Activated naive CD4-positive, alpha-beta T cell treated with anti-CD3 and anti-CD28 coated beads, Interleukin-2, amount 50 U/mL, for 72 hours (primary cell): ENCODE measurements around the gene DCDC1. TPM values are rescaled to one million over a fixed set of nuclear protein-coding genes. Genes with fewer than 3 reads are reported as not detected.

ENCODE experiments used
- ATAC-seq, 2 donors: fragments of 150-1000 bp; cut with Tn5 transposase; 2 replicates each; pipeline ENCODE4 v1.10.0; 2021; ENCODE audit warnings: mild to moderate bottlenecking in 2 of 2, moderate library complexity in 2 of 2
- DNase-seq, 2 donors: peaks; one replicate each; pipeline ENCODE4 v3.0.0; 2021 to 2022; ENCODE audit warnings: low spot score in 2 of 2
- H3K27ac Mint-ChIP-seq, 2 donors: one replicate each; pipeline ENCODE4 v1.8.0; 2022; ENCODE audit warnings: mild to moderate bottlenecking in 2 of 2, mixed read lengths in 2 of 2
- H3K36me3 Mint-ChIP-seq, 2 donors: one replicate each; pipeline ENCODE4 v1.8.0; 2022; ENCODE audit warnings: mixed read lengths in 2 of 2
- H3K9me3 Mint-ChIP-seq, 2 donors: one replicate each; pipeline ENCODE4 v1.8.0; 2022; ENCODE audit warnings: mixed read lengths in 2 of 2
- total RNA-seq, 2 donors: library from RNA; stranded (reverse); gene quantifications; one replicate each; pipeline ENCODE4 v1.2.3, GENCODE V29; 2022

DCDC1 gene
- total RNA-seq, 2 donors from 2014 or later: 0.47 TPM; not detected in 1

DNA sequence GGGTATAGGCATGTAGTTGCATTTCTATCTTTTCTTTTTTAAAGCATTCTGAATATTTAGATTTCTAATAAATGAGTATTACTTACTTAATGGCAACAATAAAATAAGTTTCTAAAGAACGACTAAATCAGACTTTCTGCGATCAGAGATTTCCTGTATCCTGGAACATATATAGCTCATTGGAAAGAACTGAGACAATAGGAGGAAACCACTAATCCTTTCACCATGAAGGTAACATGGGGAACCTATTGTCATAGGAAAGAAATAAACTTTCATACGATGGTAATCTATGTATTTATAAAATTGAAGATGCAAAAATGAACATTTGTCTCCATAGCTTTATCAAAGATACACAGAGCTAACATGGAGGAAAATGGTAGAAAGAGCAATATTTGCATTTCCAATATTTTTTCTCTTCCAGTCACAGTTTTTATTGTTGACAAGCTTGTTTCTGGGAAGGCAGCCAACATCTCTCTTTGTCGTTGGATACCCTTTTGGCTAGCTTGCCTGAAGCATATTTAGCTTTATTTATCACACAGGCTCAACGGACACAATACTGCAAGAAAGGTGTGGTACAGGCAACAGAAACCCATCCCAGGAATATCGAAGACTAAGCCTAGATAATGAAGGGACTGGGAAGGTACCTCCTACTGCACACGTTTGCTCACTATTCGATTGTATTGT is 490.1 kb downstream of the DCDC1 start:
- Mint-ChIP-seq H3K27ac (no peak overlapping the region), H3K36me3 (no peaks in the 10 kb centered on the region), H3K9me3 (peaks cover 0 to 3% of the 10 kb centered on the region in 2 donors)
- no peak for ATAC-seq
- DNase-seq: no peak

DNA sequence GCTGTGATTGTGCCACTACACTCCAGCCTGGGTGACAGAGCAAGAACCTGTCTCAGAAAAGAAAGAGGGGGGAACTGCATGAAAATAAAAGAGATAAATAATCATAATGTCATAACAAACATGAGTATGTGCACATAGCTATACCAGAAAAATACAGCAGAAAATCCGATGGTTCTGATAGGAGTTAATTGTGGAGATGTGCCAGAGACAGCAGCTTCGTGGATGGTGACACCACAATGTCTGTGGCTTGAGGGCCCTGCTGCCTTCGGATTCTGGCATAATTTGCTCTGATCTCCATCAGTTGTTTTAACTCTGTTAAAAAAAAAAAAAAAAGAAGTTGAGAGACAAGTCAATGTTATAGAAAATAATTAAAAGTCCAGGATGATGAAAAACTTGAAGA is 491.1 kb downstream of the DCDC1 start:
- no peak for ATAC-seq

DNA sequence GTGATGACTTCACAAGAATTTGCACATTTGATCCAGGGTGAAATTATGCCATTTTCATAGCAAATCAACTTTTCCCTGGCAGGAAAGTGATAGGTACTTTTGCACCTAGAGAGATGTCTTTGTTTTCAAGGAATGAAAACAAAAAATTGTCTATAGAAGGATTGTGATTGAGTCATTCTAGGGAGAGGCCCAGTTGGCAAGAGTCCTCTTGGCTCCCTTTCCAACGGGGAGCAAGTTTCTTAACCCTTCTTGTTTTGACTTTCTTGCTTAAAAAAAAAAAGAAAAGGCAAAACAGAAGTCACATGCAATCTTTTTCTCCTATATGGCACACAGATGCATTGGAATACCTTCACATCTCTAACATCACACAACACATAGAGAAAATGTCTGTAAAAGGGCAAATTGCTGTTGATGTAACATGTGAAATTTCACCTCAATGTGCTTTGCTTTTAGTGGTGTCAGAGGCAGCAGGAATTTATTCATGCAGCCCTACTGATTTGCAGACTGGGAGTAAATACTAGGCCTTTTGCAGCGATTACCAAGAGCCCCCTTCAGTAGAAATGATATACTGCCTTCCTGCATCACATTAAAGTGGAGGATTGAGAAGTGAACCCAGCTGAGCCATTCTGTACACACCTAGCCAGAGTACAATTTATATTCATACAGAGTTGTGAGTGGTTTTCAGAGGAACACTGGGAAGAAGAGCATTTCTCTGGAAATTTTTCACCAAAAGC is 492.7 kb downstream of the DCDC1 start:
- Mint-ChIP-seq H3K36me3 (no peaks in the 10 kb centered on the region), H3K27ac (no peak overlapping the region), H3K9me3 (no peaks in the 10 kb centered on the region)
- ATAC-seq: no peak
- no peak for DNase-seq

More for the DNA sequence above, 491.1 kb downstream of the DCDC1 start:
- Mint-ChIP-seq H3K36me3 (no peaks in the 10 kb centered on the region), H3K9me3 (peaks cover 0 to 3% of the 10 kb centered on the region in 2 donors), H3K27ac (no peak overlapping the region)
- DNase-seq: no peak

DNA sequence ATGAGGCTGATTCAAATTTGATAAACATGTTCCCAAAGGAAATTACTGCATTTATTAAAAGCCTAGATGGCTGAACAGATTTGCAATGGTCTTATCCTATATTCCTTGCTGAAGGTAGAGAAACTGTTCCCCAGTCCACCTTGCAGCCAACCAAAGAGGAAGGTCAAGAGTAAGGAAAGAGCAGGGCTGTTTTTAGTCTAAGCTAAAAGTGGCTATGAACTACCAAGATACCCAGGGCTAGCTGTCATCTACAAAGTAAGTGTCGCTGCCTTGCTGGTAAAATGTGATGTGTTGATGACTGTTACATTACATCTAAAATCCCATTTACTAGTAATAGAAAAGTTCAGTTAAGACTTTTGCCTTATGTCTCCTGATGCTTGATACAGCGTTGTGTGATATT is 493.3 kb downstream of the DCDC1 start:
- Mint-ChIP-seq H3K9me3 (no peaks in the 10 kb centered on the region), H3K36me3 (no peaks in the 10 kb centered on the region), H3K27ac (no peak overlapping the region)
- no peak for DNase-seq
- ATAC-seq: no peak

DNA sequence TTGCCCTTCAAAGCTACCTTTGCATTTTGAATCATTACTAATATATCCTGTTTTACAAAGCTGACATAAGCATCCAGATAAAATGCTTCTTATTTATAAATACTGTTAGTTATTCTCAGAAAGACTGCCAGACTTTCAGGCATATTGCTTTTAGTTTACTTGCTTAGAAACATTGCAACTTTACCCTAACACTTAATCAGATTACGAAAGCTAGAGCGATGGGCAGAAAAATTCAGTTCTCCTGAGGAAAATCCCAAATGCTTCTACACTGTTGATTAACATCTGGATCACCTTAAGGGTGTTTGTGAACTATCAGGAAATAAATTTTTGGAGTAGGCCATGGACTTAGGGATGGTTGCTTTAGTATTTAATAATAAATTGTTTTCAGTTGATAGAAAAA is 493.7 kb downstream of the DCDC1 start:
- DNase-seq: no peak
- Mint-ChIP-seq H3K27ac (no peak overlapping the region), H3K36me3 (no peaks in the 10 kb centered on the region), H3K9me3 (no peaks in the 10 kb centered on the region)
- ATAC-seq: no peak

DNA sequence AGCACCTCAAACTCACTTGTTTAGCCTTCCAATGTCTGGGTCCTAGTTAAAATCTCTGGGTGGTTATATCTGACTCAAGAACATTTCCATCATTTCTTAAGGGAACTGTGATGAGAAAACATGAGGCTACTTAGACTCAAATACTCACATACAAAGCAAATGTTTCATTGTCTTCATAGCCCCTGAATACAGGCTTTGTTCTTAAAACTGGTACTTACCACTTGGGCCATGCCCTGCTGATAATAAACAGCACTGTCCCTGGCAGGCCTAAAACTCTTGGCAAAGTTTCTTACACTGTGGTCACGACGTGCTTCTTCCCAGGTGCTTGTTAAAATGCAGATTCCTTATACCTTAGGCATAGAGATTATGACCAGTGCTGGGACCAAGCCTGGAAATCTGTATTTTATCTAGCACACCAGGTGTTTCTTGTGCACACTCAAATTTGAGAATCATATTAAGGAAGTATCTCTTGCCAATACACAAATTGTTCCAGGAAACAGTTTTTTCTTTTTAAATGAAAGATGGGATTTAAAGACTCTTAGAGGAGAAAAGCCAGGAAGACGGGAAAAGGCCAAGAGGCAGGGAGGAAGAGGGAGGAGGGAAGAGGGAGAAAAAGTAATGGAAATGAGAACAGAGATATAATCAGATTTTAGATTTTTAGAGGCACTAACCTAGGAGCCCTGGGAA is 495.5 kb downstream of the DCDC1 start:
- Mint-ChIP-seq H3K27ac (no peak overlapping the region), H3K36me3 (no peaks in the 10 kb centered on the region), H3K9me3 (no peaks in the 10 kb centered on the region)
- no peak for DNase-seq
- no peak for ATAC-seq

DNA sequence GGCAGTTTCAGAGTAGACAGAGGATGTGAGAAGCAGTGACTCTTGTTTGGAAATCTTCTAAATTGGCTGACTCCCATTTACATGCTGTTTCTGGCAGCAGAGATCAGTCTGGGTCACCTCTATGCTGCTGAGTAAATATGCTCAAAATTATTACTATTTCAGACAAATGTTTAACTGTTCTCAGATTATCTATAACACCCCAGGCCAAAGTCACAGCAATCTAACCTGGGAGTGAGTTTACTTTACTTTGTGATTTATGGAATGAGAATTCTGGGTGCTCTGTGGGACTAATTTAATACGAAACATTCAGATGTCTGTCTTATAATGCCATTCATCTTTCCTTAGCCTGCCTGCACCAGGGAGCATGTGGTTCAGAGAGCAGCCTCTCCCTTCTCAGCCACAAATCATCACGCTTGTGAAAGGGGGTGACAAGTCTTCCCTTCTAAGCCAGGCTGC is 500.9 kb downstream of the DCDC1 start:
- no peaks in the 10 kb centered on the region for H3K9me3 Mint-ChIP-seq
- no peak for DNase-seq
- ATAC-seq: no peak
- H3K27ac Mint-ChIP-seq: no peak overlapping the region
- H3K36me3 Mint-ChIP-seq: no peaks in the 10 kb centered on the region

DNA sequence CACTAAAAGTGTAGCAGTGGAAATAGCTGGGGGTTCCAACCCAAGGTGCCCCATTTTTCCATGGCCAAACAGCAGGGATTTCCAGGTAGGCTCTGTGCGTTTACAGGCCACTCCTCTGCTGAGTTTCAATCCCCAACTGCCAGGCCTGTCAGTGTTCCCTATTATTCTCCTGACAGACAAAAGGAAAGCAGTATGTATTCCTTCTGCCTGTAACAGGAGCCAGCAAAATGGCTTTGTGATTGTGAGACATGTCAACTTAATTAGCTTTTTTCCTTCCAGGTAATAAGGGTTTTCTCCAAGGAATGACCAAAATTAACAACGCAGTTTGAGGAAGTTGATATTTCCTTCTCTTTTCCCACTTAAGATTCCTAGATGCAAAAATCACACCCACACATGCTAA is 506.3 kb downstream of the DCDC1 start:
- no peak for ATAC-seq
- Mint-ChIP-seq H3K9me3 (no peaks in the 10 kb centered on the region), H3K36me3 (no peaks in the 10 kb centered on the region), H3K27ac (no peak overlapping the region)
- DNase-seq: no peak

DNA sequence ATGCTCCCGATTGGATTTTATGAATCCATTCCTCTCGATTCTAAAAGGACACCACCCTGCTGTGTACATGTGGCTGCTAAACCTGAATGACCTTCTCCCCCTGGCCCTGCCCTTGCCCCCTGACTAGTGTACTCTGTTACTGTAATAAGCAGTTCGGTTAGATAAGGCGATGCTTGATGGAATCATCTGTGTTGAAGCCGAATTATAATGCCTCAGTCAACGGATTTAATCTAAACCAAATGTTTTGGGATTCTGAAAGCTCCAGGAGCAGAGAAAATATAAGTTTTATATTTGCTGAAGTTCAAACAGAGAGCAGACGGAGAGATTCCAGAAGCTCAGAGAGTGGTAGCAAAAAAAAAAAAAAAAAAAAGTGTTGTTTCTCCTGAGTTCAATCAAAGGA is 508.0 kb downstream of the DCDC1 start:
- peaks cover 0 to 5% of the 10 kb centered on the region in 2 donors for H3K9me3 Mint-ChIP-seq
- DNase-seq (no peak), ATAC-seq (no peak)
- no peak overlapping the region for H3K27ac Mint-ChIP-seq
- no peaks in the 10 kb centered on the region for H3K36me3 Mint-ChIP-seq

DNA sequence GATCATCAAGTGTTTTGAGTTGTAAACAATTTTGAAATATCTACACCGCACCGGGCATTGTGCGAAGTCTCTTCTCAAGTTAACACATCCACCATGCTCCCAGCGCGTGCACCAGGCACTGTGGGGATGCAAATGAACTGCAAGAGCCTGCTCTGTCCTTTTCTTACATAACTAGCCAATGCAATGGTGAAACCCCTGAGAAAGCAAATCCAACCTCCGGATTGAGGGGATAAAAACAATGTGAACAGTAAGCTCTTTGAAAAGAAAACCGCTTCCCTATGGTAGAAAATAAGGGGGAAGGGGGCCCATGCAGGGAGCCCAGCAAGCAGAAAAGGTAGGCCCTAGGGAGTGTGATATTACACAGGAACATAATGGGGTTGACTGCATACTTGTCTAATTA is 508.5 kb downstream of the DCDC1 start:
- H3K27ac Mint-ChIP-seq: no peak overlapping the region
- peaks cover 0 to 5% of the 10 kb centered on the region in 2 donors for H3K9me3 Mint-ChIP-seq
- ATAC-seq: no peak
- no peak for DNase-seq
- H3K36me3 Mint-ChIP-seq: no peaks in the 10 kb centered on the region

DNA sequence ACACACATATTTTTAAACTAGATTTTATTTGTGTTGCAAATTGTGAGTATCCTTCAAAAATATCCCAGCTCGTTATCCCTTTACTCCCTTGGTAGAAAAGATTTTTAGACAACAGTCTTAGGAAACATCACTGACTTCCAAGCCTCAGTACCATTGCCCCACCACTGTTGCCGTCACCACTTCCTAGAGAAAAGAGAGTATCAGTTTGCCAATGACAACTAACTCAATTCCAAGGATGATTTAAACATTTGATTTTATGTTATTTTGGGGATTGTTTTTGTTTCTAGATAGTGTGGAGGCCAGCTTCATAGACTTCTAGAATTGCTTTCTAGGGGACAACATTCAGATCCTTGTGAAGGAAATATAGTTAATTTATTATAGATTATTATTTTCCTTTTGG is 509.4 kb downstream of the DCDC1 start:
- peaks cover 0 to 5% of the 10 kb centered on the region in 2 donors for H3K9me3 Mint-ChIP-seq
- H3K36me3 Mint-ChIP-seq: no peaks in the 10 kb centered on the region
- ATAC-seq (no peak), DNase-seq (no peak)
- no peak overlapping the region for H3K27ac Mint-ChIP-seq

DNA sequence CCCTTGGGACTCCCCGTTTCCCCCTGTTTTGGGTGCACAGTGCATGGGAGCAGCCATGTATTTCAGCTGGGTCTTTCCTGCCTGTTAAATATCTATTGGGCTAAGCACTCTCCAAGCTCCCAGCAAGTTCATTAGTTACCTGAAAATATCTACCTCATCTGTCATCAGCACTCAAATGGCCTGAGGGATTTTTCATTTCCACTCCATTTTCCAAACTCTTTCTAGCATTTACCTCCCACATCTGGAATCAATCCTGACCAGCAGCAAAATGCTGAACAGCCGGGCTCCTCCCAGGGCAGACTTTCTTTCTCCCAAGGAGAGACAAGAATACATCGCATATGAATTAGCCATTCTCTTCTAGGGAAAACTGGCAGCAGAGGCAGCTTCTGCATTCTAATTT is 509.9 kb downstream of the DCDC1 start:
- DNase-seq: no peak
- no peak overlapping the region for H3K27ac Mint-ChIP-seq
- H3K9me3 Mint-ChIP-seq: peaks cover 0 to 5% of the 10 kb centered on the region in 2 donors
- no peaks in the 10 kb centered on the region for H3K36me3 Mint-ChIP-seq
- ATAC-seq: no peak

DNA sequence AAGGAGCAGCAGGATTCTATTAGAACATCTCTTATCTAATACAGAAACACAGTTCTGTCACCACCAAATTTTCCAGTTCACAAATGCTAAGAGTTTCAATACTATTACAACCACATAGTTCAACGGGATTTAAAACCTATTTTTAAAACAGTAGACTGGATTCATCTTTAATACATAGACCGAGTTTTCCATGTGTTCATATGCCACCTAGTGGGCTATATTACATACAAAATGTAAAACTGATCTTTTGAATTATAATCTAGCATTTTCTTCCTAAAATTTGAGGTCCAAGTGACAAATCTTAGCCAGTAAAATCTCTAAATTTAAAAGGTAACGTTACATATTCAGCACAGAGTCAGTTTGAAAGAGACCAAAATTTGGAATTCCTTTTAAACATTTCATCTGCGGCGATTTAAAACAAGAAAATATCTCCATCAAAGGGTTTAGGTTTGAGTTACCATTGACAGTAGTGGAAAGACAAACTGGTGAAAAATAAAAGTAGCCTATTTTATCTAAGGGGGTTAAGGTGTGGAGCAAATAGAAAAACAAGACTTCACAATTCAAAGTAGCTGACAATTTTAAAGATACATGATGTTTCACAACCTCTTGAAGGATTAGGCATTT is 514.0 kb downstream of the DCDC1 start:
- no peak for ATAC-seq
- Mint-ChIP-seq H3K9me3 (peaks cover 0 to 5% of the 10 kb centered on the region in 2 donors), H3K27ac (no peak overlapping the region), H3K36me3 (no peaks in the 10 kb centered on the region)
- no peak for DNase-seq

DNA sequence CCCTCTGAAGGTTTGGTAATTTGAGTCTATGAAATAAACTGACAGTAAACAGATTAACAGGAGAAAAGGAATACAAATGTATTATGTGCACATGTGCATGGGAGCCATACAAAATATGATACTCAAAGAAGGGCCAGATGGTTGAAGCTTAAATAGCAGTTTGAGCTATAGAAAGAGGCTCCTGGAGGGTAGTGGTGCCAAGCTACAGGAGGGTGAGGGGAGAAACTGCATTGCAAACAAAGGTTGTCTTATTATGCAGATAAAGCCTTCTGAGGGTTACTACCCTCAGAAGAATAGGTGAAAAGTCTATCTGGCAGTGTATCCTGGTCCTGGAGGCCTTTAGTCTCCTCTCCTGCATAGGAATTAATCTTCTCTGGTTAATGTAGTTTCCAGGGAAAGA is 516.1 kb downstream of the DCDC1 start:
- DNase-seq: no peak
- Mint-ChIP-seq H3K9me3 (peaks cover 3 to 8% of the 10 kb centered on the region in 2 donors), H3K27ac (no peak overlapping the region), H3K36me3 (no peaks in the 10 kb centered on the region)
- no peak for ATAC-seq

DNA sequence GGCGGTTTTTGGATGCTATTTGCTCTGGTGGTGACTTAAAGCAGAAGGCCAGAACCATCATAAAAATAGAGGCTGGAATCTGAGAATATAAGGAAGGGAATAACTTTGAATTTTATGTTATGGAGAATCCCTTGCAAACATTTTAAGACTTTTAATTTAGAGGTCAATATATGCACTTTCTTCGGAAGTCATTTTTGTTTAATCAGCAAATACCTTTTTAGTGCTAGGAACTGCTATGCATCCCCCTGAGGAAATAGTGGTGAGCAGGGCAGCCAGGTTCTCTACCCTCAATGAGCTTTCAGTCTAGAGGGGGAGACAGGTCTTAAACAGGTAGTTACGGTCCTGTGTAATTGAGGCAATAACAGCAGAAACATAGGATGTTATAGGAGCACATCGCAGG is 516.9 kb downstream of the DCDC1 start:
- peaks cover 3 to 6% of the 10 kb centered on the region in 2 donors for H3K9me3 Mint-ChIP-seq
- no peaks in the 10 kb centered on the region for H3K36me3 Mint-ChIP-seq
- no peak overlapping the region for H3K27ac Mint-ChIP-seq
- ATAC-seq (no peak), DNase-seq (no peak)

DNA sequence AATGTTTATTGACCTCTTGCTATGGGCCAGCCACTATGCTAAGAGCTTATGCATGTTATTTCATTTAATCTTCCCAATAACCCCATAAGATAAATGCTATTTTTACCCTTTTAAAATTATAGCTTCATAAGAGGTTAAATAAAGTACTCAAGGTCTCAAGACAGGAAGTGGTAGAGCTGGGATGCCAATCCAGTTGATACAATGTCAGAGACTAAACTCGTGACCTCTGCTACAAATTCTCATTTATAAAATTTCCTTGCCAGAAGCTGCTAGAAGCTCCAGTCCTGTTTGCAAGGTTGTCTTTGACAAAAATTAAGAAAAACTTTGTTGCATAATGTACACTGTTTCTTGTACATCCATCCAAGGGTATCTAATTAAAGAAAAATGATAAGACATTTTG is 517.4 kb downstream of the DCDC1 start:
- ATAC-seq: no peak
- peaks cover 3% of the 10 kb centered on the region in 2 donors for H3K9me3 Mint-ChIP-seq
- no peaks in the 10 kb centered on the region for H3K36me3 Mint-ChIP-seq
- H3K27ac Mint-ChIP-seq: no peak overlapping the region
- no peak for DNase-seq

DNA sequence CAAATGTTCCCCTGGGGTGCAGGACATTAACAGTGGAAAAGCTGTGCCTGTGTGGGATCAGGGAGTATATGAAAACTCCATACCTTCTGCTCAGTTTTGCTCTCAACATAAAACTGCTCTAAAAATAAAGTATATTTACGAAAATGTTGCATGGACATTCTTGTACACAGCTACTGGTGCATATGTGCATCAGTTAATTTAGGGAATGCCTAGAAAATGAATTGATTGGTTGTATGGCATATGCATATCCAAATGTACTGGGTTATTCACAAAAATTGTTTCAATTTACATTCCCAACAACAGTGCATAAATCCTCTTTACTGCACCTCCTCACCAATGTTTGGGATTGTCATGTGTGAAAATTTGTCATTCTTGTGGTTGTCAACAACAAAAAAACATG is 532.3 kb downstream of the DCDC1 start:
- DNase-seq: no peak
- no peak overlapping the region for H3K27ac Mint-ChIP-seq
- ATAC-seq: no peak
- H3K36me3 Mint-ChIP-seq: no peaks in the 10 kb centered on the region
- peaks cover 11 to 16% of the 10 kb centered on the region in 2 donors for H3K9me3 Mint-ChIP-seq
